ENCODE measurements around the gene TMEM232.

DNA sequence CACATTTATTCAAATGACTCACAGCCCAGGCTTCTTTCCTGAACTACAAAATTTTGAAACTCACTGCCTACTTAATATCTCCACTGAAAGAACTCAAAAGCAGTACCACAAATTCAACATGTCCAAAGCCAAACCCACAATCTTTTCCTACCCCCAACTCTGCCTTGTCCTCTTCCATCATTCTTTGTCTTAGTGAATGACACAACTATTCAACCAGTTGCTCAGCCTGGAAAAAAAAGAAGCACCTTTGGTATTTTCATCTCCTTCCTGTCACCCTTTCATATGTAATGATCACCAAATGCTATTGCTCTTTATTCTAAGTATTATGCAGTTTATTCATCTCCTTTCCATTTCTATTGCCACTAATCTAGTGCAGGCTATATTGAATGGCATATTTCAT lies 216.3 kb downstream of the TMEM232 start:
- TF ChIP-seq POLR2A (IDR thresholded peaks at IDR 0.05): no peak
- TF ChIP-seq, protein P1, sequence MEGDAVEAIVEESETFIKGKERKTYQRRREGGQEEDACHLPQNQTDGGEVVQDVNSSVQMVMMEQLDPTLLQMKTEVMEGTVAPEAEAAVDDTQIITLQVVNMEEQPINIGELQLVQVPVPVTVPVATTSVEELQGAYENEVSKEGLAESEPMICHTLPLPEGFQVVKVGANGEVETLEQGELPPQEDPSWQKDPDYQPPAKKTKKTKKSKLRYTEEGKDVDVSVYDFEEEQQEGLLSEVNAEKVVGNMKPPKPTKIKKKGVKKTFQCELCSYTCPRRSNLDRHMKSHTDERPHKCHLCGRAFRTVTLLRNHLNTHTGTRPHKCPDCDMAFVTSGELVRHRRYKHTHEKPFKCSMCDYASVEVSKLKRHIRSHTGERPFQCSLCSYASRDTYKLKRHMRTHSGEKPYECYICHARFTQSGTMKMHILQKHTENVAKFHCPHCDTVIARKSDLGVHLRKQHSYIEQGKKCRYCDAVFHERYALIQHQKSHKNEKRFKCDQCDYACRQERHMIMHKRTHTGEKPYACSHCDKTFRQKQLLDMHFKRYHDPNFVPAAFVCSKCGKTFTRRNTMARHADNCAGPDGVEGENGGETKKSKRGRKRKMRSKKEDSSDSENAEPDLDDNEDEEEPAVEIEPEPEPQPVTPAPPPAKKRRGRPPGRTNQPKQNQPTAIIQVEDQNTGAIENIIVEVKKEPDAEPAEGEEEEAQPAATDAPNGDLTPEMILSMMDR (IDR thresholded peaks at IDR 0.05): no peak
- no peak for TF ChIP-seq POLR2AphosphoS5 (IDR thresholded peaks at IDR 0.05)

Measured in sigmoid colon (tissue), 4 donors.